HEK293T (cell line): Measurements from ENCODE around the gene PLCZ1.

Source experiments
- ARNT ChIP-seq: fragments of 450-650 bp; IDR thresholded peaks from 2 replicates; pipeline ENCODE4 v1.6.1; 2017; ENCODE audit warnings: mild to moderate bottlenecking
- BHLHE40 ChIP-seq: fragments of 450-650 bp; IDR thresholded peaks from 2 replicates; pipeline ENCODE4 v1.6.1; 2016; ENCODE audit warnings: mild to moderate bottlenecking, moderate library complexity, borderline replicate concordance
- CTBP1 ChIP-seq: fragments of 450-650 bp; IDR thresholded peaks from 2 replicates; pipeline ENCODE4 v1.6.1; 2016; ENCODE audit warnings: borderline replicate concordance
- ELF4 ChIP-seq: fragments of 450-650 bp; IDR thresholded peaks from 2 replicates; pipeline ENCODE4 v1.6.1; 2017; ENCODE audit warnings: antibody characterized with exemption
- FOXA1 ChIP-seq: fragments of 450-650 bp; IDR thresholded peaks from 2 replicates; pipeline ENCODE4 v1.6.1; 2016; ENCODE audit warnings: mild to moderate bottlenecking
- FOXK2 ChIP-seq: fragments of 450-650 bp; IDR thresholded peaks from 2 replicates; pipeline ENCODE4 v1.6.1; 2016; ENCODE audit warnings: mild to moderate bottlenecking
- FOXM1 ChIP-seq: fragments of 450-650 bp; IDR thresholded peaks from 2 replicates; pipeline ENCODE4 v1.6.1; 2017; ENCODE audit warnings: mild to moderate bottlenecking, borderline replicate concordance
- L3MBTL2 ChIP-seq: fragments of 450-650 bp; conservative IDR thresholded peaks from 2 replicates; pipeline ENCODE4 v1.6.1; 2016; ENCODE audit warnings: mild to moderate bottlenecking
- NFRKB ChIP-seq: fragments of 450-650 bp; IDR thresholded peaks from 2 replicates; pipeline ENCODE4 v1.6.1; 2016; ENCODE audit warnings: mild to moderate bottlenecking, moderate library complexity
- SP1 ChIP-seq: fragments of 450-650 bp; IDR thresholded peaks from 2 replicates; pipeline ENCODE4 v1.6.1; 2017
- SUZ12 ChIP-seq: fragments of 450-650 bp; IDR thresholded peaks from 2 replicates; pipeline ENCODE4 v1.6.1; 2016; ENCODE audit warnings: mild to moderate bottlenecking
- TARDBP ChIP-seq: fragments of 450-650 bp; IDR thresholded peaks from 2 replicates; pipeline ENCODE4 v1.6.1; 2016
- ZNF384 ChIP-seq: fragments of 450-650 bp; IDR thresholded peaks from 2 replicates; pipeline ENCODE4 v1.6.1; 2016

GRCh38 chr12:18690653-18691052, 47.2 kb downstream of the PLCZ1 start:
- no peak for TF ChIP-seq FOXA1
- no peak for TF ChIP-seq BHLHE40
- TF ChIP-seq NFRKB, result no peak
- TF ChIP-seq SUZ12, result no peak
- no peak for TF ChIP-seq ELF4
- no peak for TF ChIP-seq FOXK2
- TF ChIP-seq L3MBTL2, result no peak
- TF ChIP-seq CTBP1, result no peak
- no peak for TF ChIP-seq ARNT
- no peak for TF ChIP-seq TARDBP
- no peak for TF ChIP-seq SP1
- TF ChIP-seq FOXM1, result no peak
- no peak for TF ChIP-seq ZNF384
